HCT116 (cell line): Measurements from ENCODE around the gene CFAP107. TPM values are rescaled to one million over a fixed set of nuclear protein-coding genes. Genes with fewer than 3 reads are reported as not detected.
A peak's percentile ranks its signal among the peaks of the same experiment; 100 is the strongest.
"Not testable (repeated sequence)": the region's sequence is repeated elsewhere in the genome, so short reads cannot be mapped to it uniquely, and the experiment has no call there.

Source experiments
- ATAC-seq: fragments of 200-7000 bp; cut with Tn5 transposase; 2 replicates; pipeline ENCODE4 v1.9.1; 2020; ENCODE audit warnings: mild to moderate bottlenecking, moderate library complexity
- BruUV-seq: library from RNA; stranded (reverse); fragments of 400-500 nt; replicated peaks from 2 replicates; lab custom pipeline; 2021; lab: Mats Ljungman, UMichigan
- CTCF ChIA-PET: fragments of 300-600 bp; sonication (Branson Sonifier 250); formaldehyde crosslinking; loops from one replicate; lab custom pipeline; 2021; ENCODE audit warnings: antibody characterized with exemption; lab: Charles Lee
- POLR2A ChIA-PET: fragments of 300-600, 350-600 bp; sonication (Branson Sonifier 250); formaldehyde crosslinking; loops from one replicate; lab custom pipeline; 2021; ENCODE audit warnings: antibody characterized with exemption; lab: Charles Lee
- RAD21 ChIA-PET, 2 experiments: fragments of 300-600 bp; sonication (Branson Sonifier 250); formaldehyde crosslinking; loops; one replicate each; lab custom pipeline; 2023; ENCODE audit warnings: low total read pairs in 2 of 2; ENCODE audit not compliant: uncharacterized antibody in 2 of 2, unreplicated experiment in 2 of 2, low non-redundant PET in 1 of 2; lab: Charles Lee
- DNase-seq: peaks from one replicate; pipeline ENCODE4 v3.0.0-alpha.2; 2010; ENCODE audit warnings: low read depth, low spot score
- H2AFZ ChIP-seq: fragments of 200-600 bp; shearing (Covaris generic), sonication (generic); 2 replicates; pipeline ENCODE4 v1.6.1; 2017; ENCODE audit warnings: low read depth, mixed run types, mixed read lengths, antibody characterized with exemption, low read length; ENCODE audit not compliant: poor library complexity, severe bottlenecking
- H3K27ac ChIP-seq: 2 replicates; pipeline ENCODE4 v1.5.1; 2012; ENCODE audit warnings: low read depth, low read length
- H3K27me3 ChIP-seq: fragments of 200-600 bp; sonication (generic); 2 replicates; pipeline ENCODE4 v1.6.1; 2016; ENCODE audit warnings: mixed run types, low read length, mixed read lengths; ENCODE audit not compliant: insufficient read depth
- H3K36me3 ChIP-seq, 2 experiments: fragments of 200-500 bp in 1 of 2; fragments of 200-600 bp in 1 of 2; sonication (Bioruptor generic) in 1 of 2; sonication (generic) in 1 of 2; 2 replicates each; pipeline versions ENCODE4 v1.5.1 to v1.6.1; 2014 to 2016; ENCODE audit warnings: low read length in 2 of 2, inconsistent platforms in 1 of 2, mixed read lengths in 1 of 2, mixed run types in 1 of 2; ENCODE audit not compliant: insufficient read depth in 2 of 2, control insufficient read depth in 1 of 2
- H3K4me1 ChIP-seq, 2 experiments: fragments of 200-600 bp in 1 of 2; sonication (generic) in 1 of 2; 2 replicates each; pipeline versions ENCODE4 v1.5.1 to v1.6.1; 2012 to 2017; ENCODE audit warnings: low read length in 2 of 2, inconsistent platforms in 1 of 2, mild to moderate bottlenecking in 1 of 2, mixed read lengths in 1 of 2, mixed run types in 1 of 2, moderate library complexity in 1 of 2; ENCODE audit not compliant: insufficient read depth in 2 of 2, control insufficient read depth in 1 of 2
- H3K4me2 ChIP-seq: fragments of 200-600 bp; sonication (generic); 2 replicates; pipeline ENCODE4 v1.6.1; 2017; ENCODE audit warnings: mixed run types, low read length, mixed read lengths
- H3K4me3 ChIP-seq, 2 experiments: fragments of 200-600 bp in 1 of 2; sonication (generic) in 1 of 2; replicated peaks in 1 of 2; 2 replicates each; pipeline ENCODE4 v1.5.1; 2011 to 2016; ENCODE audit warnings: low read length in 2 of 2, control low read depth in 1 of 2, low read depth in 1 of 2, mild to moderate bottlenecking in 1 of 2, mixed read lengths in 1 of 2, mixed run types in 1 of 2
- H3K79me2 ChIP-seq: fragments of 200-600 bp; sonication (generic); 2 replicates; pipeline ENCODE4 v1.6.1; 2017; ENCODE audit warnings: mild to moderate bottlenecking, mixed run types, low read length, moderate library complexity, mixed read lengths; ENCODE audit not compliant: insufficient read depth
- H3K9ac ChIP-seq: fragments of 200-600 bp; sonication (generic); 2 replicates; pipeline ENCODE4 v1.6.1; 2016; ENCODE audit warnings: low read length, mixed read lengths
- H3K9me2 ChIP-seq: fragments of 200-600 bp; sonication (generic), shearing (Covaris generic); 2 replicates; pipeline ENCODE4 v1.6.1; 2017; ENCODE audit warnings: mixed run types, mild to moderate bottlenecking, moderate library complexity; ENCODE audit not compliant: insufficient read depth
- H3K9me3 ChIP-seq, 2 experiments: fragments of 200-500 bp in 1 of 2; fragments of 200-600 bp in 1 of 2; sonication (Bioruptor generic) in 1 of 2; sonication (generic) in 1 of 2; 2 replicates each; pipeline ENCODE4 v1.6.1; 2014 to 2017; ENCODE audit warnings: low read length in 2 of 2, mixed read lengths in 2 of 2, inconsistent platforms in 1 of 2, low read depth in 1 of 2, mild to moderate bottlenecking in 1 of 2, mixed run types in 1 of 2, moderate library complexity in 1 of 2; ENCODE audit not compliant: control insufficient read depth in 1 of 2, insufficient read depth in 1 of 2
- H4K20me1 ChIP-seq: fragments of 200-600 bp; sonication (generic), shearing (Covaris generic); 2 replicates; pipeline ENCODE4 v1.6.1; 2017; ENCODE audit warnings: mixed run types, mild to moderate bottlenecking, moderate library complexity; ENCODE audit not compliant: insufficient read depth
- CBX3 ChIP-seq: IDR thresholded peaks from 2 replicates; pipeline ENCODE4 v1.6.1; 2012; ENCODE audit warnings: low read depth
- EZH2phosphoT487 ChIP-seq: fragments of 200-600 bp; IDR thresholded peaks from 2 replicates; pipeline ENCODE4 v1.6.1; 2018; ENCODE audit warnings: antibody characterized with exemption, borderline replicate concordance
- FOSL1 ChIP-seq: IDR thresholded peaks from 2 replicates; pipeline ENCODE4 v1.6.1; 2012; ENCODE audit warnings: low read depth
- RAD21 ChIP-seq: IDR thresholded peaks from 2 replicates; pipeline ENCODE4 v1.6.1; 2012; ENCODE audit warnings: low read depth, mild to moderate bottlenecking
- intact Hi-C: fragments of 100-400 bp; cut with micrococcal nuclease; formaldehyde crosslinking; loops from 2 replicates; pipeline ENCODE4 v1.10.0; 2022
- total RNA-seq: library from RNA; stranded (reverse); gene quantifications from one replicate; pipeline ENCODE4 v1.2.1, GENCODE V29; 2021; ENCODE audit not compliant: unreplicated experiment
- TF ChIP-seq, protein P1 (sequence below): IDR thresholded peaks from 2 replicates; pipeline ENCODE4 v1.6.1; 2012

CFAP107 gene
- total RNA-seq, 1 experiment from 2014 or later: not detected

DNA sequence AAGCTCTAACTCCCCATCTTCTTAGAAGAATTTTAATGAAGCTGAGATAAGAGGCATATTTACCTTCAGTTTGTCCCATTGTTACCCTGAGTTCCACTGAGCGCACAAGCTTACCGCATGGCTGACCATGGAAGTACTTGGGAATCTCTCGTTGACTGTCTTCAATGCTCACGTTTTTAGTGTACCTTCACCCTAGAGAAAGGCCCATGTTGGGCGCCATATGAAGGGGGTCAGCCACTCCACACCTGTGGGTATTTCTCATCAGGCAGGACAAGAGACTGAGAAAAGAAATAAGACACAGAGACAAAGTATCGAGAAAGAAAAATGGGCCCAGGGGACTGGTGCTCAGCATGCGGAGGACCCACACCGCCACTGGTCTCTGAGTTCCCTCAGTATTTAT lies 38.7 kb downstream of the CFAP107 start:
- POLR2A ChIA-PET, H3K4me1 ChIP-seq, RAD21 ChIA-PET, H3K9me2 ChIP-seq, H3K79me2 ChIP-seq, H4K20me1 ChIP-seq, ATAC-seq, H3K4me3 ChIP-seq, CTCF ChIA-PET, H3K9ac ChIP-seq, intact Hi-C loops, H3K27ac ChIP-seq, H2AFZ ChIP-seq, H3K4me2 ChIP-seq, BruUV-seq, H3K9me3 ChIP-seq, H3K36me3 ChIP-seq, H3K27me3 ChIP-seq: not testable (repeated sequence)
- DNase-seq: peak; percentile 8
- TF ChIP-seq CBX3: peak; percentile 51; the same call in 1 of the 2 replicates

- BruUV-seq, H3K36me3 ChIP-seq, CTCF ChIA-PET, H2AFZ ChIP-seq, H3K9me3 ChIP-seq, H3K79me2 ChIP-seq, H4K20me1 ChIP-seq, POLR2A ChIA-PET, H3K4me2 ChIP-seq, H3K9ac ChIP-seq, H3K27ac ChIP-seq, DNase-seq, H3K9me2 ChIP-seq, ATAC-seq, RAD21 ChIA-PET, H3K27me3 ChIP-seq, intact Hi-C loops, H3K4me1 ChIP-seq, H3K4me3 ChIP-seq: not testable (repeated sequence)
Measured at GRCh38 chr1:12791097-12791496, 45.1 kb downstream of the CFAP107 start, which contains the start of gene PRAMEF1. TSS of gene PRAMEF1 (plus strand) at chr1:12791397. CDS start at chr1:12793228, 1,831 bp downstream.

DNA sequence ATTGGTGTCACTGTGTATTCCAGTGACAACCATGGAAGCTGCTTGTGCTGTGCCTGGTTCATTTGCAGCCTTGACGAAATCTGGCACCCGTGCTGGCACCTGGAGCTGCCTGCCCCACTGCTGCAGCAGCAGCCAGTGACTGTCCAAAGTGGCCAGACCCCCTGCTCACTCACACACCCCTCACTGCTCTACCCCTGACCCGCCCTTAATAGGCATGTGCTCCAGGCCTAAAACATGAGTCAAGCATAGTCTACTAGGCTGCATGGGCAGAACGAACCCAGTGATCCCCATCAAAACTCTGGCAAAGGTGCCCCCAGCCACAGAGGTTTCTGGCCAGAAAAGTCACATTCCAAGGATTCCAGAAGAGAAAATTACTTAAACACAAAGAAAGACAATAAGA lies 52.9 kb downstream of the CFAP107 start:
- ChIA-PET CTCF (no interaction called here), RAD21 (no interaction called here), POLR2A (no interaction called here)
- H3K36me3 ChIP-seq: no peaks in the 10 kb centered on the region
- H3K9me2 ChIP-seq: no peaks in the 10 kb centered on the region
- no peaks in the 10 kb centered on the region; the same call in 1 of the 2 replicates for H3K27me3 ChIP-seq
- H3K4me2 ChIP-seq: no peak overlapping the region
- no peak overlapping the region for H3K27ac ChIP-seq
- no peak for ATAC-seq
- no peaks in the 10 kb centered on the region for H3K9me3 ChIP-seq
- no peak for TF ChIP-seq FOSL1
- TF ChIP-seq, protein P1, sequence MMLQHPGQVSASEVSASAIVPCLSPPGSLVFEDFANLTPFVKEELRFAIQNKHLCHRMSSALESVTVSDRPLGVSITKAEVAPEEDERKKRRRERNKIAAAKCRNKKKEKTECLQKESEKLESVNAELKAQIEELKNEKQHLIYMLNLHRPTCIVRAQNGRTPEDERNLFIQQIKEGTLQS: no peak
- TF ChIP-seq RAD21: no peak
- TF ChIP-seq EZH2phosphoT487: no peak
- H4K20me1 ChIP-seq: no peaks in the 10 kb centered on the region
- DNase-seq: no peak
- no TSS peak for BruUV-seq
- H2AFZ ChIP-seq: no peak overlapping the region
- no peak overlapping the region for H3K9ac ChIP-seq
- H3K4me1 ChIP-seq: no peaks in the 10 kb centered on the region
- no peaks in the 10 kb centered on the region for H3K79me2 ChIP-seq
- H3K4me3 ChIP-seq: no peak overlapping the region
- intact Hi-C loops: no loop called here
